Endothelial cell of umbilical vein (primary cell): ENCODE results near the gene ACOT11.

ENCODE experiments used
- EZH2 ChIP-seq: IDR thresholded peaks from 2 replicates; pipeline ENCODE4 v1.6.1; 2012; ENCODE audit warnings: borderline replicate concordance, low read depth, mild to moderate bottlenecking, moderate library complexity, low read length, inconsistent platforms; ENCODE audit not compliant: severe bottlenecking
- FOS ChIP-seq: IDR thresholded peaks from 2 replicates; pipeline ENCODE4 v1.6.1; 2011; ENCODE audit warnings: mild to moderate bottlenecking, low read length, moderate library complexity, borderline replicate concordance; ENCODE audit not compliant: insufficient read depth
- GATA2 ChIP-seq: IDR thresholded peaks from 2 replicates; pipeline ENCODE4 v1.7.0; 2011; ENCODE audit warnings: low read depth, mild to moderate bottlenecking, moderate library complexity, mixed read lengths, low read length; ENCODE audit not compliant: insufficient read length, insufficient read depth
- JUN ChIP-seq: IDR thresholded peaks from 2 replicates; pipeline ENCODE4 v1.6.1; 2011; ENCODE audit warnings: borderline replicate concordance, low read depth; ENCODE audit not compliant: insufficient read length, insufficient read depth
- MYC ChIP-seq: IDR thresholded peaks from one replicate; pipeline ENCODE4 v1.6.1; 2011; ENCODE audit warnings: mild to moderate bottlenecking, low read depth, low read length
- POLR2A ChIP-seq: IDR thresholded peaks from 2 replicates; pipeline ENCODE4 v1.6.1; 2012; ENCODE audit warnings: low read depth, mild to moderate bottlenecking, control low read depth, low read length
- POLR2AphosphoS5 ChIP-seq: IDR thresholded peaks from 2 replicates; pipeline ENCODE4 v1.6.1; 2012; ENCODE audit warnings: low read depth, mild to moderate bottlenecking, control low read depth, low read length, moderate library complexity; ENCODE audit not compliant: insufficient read depth
- TF ChIP-seq, protein P1 (sequence below), 2 donors: IDR thresholded peaks; 1 replicate in 1 of 2; 2 replicates in 1 of 2; pipeline ENCODE4 v1.5.1; 2011; ENCODE audit warnings: low read length in 2 of 2, mild to moderate bottlenecking in 2 of 2, moderate library complexity in 2 of 2, control low read depth in 1 of 2, inconsistent platforms in 1 of 2, low read depth in 1 of 2; ENCODE audit not compliant: insufficient read depth in 1 of 2; ENCODE audit errors: extremely low read depth in 1 of 2
- TF ChIP-seq, protein P2 (sequence below): IDR thresholded peaks from 2 replicates; pipeline ENCODE4 v1.6.1; 2011; ENCODE audit not compliant: insufficient read depth, insufficient read length

DNA sequence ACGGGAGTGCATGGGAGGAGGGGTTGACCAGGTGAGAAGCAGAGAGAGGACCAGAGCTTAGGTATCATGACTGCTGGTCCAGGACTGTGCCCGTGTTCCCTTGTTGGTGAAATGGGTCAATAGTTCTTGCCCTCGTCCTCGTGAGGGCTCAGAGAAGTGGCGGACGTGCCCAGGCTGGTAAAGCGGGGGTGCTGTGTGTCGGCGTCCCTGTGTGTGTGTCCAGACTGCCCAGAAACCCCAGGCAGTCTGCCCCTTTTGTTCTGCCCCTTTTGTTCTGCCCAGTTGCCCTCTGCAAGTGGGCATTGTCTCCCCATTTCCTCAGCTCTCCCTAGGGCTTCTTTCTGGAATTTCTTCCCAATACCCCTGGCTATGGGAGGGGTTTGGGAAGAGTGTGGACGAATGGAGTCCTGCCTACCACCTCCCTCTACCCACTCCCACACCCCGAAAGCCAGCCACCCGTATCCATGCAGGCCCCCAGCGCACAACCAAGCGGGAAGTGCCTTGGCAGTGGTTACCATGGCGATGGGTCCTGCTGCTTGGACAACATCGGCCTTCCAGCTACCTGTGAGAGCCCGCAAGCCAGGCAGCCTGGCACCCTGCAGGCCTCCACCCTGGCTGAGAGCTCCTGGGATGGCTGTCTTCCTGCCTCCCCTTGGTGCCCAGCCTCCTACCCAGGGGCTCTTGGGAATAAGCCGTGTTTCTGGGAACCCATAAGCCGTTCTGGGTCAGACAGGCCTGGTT lies 34.7 kb downstream of the ACOT11 start:
- no peak for TF ChIP-seq JUN
- TF ChIP-seq, protein P1, sequence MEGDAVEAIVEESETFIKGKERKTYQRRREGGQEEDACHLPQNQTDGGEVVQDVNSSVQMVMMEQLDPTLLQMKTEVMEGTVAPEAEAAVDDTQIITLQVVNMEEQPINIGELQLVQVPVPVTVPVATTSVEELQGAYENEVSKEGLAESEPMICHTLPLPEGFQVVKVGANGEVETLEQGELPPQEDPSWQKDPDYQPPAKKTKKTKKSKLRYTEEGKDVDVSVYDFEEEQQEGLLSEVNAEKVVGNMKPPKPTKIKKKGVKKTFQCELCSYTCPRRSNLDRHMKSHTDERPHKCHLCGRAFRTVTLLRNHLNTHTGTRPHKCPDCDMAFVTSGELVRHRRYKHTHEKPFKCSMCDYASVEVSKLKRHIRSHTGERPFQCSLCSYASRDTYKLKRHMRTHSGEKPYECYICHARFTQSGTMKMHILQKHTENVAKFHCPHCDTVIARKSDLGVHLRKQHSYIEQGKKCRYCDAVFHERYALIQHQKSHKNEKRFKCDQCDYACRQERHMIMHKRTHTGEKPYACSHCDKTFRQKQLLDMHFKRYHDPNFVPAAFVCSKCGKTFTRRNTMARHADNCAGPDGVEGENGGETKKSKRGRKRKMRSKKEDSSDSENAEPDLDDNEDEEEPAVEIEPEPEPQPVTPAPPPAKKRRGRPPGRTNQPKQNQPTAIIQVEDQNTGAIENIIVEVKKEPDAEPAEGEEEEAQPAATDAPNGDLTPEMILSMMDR (IDR thresholded peaks at IDR 0.05; ENCODE audit: extremely low read depth in 1 of 2, insufficient read depth in 1 of 2, low read depth in 1 of 2, low read length in 2 of 2) = no peak
- no peak for TF ChIP-seq POLR2AphosphoS5
- no peak for TF ChIP-seq POLR2A
- no peak for TF ChIP-seq EZH2
- TF ChIP-seq GATA2 = no peak
- TF ChIP-seq MYC = no peak
- TF ChIP-seq, protein P2, sequence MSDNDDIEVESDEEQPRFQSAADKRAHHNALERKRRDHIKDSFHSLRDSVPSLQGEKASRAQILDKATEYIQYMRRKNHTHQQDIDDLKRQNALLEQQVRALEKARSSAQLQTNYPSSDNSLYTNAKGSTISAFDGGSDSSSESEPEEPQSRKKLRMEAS = no peak
- TF ChIP-seq FOS = no peak
